ENCODE measurements around the gene CLDN1.
"Not testable (repeated sequence)": the region's sequence is repeated elsewhere in the genome, so short reads cannot be mapped to it uniquely, and the experiment has no call there.

Gene CLDN1

DNA sequence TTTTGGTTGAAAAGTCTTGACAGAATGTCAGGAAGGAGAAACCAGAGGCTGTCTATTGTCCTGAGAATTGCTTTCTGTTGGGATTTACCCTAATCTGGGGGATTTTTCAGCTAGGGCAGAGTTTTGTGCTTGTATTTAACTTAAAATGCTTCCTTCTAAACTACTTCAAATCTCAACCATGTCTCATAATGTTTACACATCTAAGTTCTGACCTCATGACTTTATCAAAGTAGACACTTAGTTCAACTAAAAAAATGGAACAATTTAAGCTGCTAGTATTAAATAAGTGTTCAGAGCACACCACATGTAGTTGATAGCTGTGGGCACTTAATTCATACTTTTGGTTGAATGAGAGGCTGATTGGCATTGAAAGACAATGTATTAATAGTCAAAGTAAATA, 28.2 kb downstream of the CLDN1 start:
- no peak overlapping the region for H3K4me3 Mint-ChIP-seq

DNA sequence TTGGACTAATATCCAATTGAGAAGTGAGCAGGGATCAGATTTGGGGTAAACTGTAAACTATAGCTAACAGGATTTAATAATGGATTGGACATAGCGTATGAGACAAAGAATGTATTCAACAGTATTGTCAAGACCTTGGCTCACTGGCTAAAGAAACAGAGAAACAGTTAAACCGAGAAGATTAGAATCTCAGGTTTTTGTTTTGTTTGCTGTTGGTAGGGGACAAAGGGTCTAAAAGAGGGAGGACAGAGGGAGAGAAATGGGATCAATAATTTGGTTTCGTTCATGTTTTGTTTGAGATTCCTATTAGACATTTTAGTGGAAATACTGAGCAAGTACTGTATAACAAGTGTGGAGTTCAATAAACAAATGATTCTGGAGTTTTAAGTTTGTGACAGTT, 28.6 kb downstream of the CLDN1 start:
- H3K27me3 Mint-ChIP-seq = no peaks in the 10 kb centered on the region
- no peak for ATAC-seq (replicated peaks)
- peaks cover 0 to 4% of the 10 kb centered on the region in 2 donors for H3K36me3 Mint-ChIP-seq
- H3K4me1 Mint-ChIP-seq = no peaks in the 10 kb centered on the region
- no peak overlapping the region for H3K27ac Mint-ChIP-seq
- no peak for DNase-seq
- H3K9me3 Mint-ChIP-seq = peaks cover 9 to 13% of the 10 kb centered on the region in 2 donors
- no peak overlapping the region for H3K4me3 Mint-ChIP-seq

More for the DNA sequence above, 28.2 kb downstream of the CLDN1 start:
- ATAC-seq (replicated peaks) (no peak), DNase-seq (no peak)
- Mint-ChIP-seq H3K27me3 (no peaks in the 10 kb centered on the region), H3K9me3 (peaks cover 8 to 13% of the 10 kb centered on the region in 2 donors), H3K36me3 (peaks cover 0 to 4% of the 10 kb centered on the region in 2 donors), H3K27ac (no peak overlapping the region), H3K4me1 (no peaks in the 10 kb centered on the region)

DNA sequence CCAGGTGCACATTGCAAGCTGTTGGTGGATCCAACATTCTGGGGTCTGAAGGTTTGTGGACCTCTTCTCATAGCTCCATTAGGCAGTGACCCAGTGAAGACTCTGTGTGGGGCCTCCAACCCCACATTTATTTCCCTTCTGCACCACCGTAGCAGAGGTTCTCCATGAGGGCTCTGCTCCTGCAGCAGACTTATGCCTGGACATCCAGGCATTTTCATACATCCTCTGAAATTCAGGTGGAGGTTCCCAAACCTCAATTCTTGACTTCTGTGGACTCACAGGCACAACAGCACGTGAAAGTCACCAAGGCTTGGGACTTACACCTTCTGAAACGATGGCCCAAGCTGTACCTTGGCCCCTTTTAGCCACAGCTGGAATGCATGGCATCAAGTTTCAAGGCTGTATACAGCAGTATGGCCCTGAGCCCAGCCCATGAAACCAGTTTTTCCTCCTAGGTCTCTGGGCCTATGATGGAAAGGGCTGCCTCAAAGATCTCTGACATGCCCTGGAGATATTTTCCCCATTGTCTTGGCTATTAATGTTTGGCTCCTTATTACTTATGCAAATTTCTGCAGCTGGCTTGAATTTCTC, 30.2 kb downstream of the CLDN1 start:
- H3K4me3 Mint-ChIP-seq = no peak overlapping the region
- no peak for ATAC-seq (replicated peaks)
- H3K9me3 Mint-ChIP-seq = peaks cover 11 to 17% of the 10 kb centered on the region in 2 donors
- DNase-seq = no peak
- peaks cover 0 to 4% of the 10 kb centered on the region in 2 donors for H3K36me3 Mint-ChIP-seq
- H3K27ac Mint-ChIP-seq = no peak overlapping the region
- no peaks in the 10 kb centered on the region for H3K4me1 Mint-ChIP-seq
- H3K27me3 Mint-ChIP-seq = no peaks in the 10 kb centered on the region

DNA sequence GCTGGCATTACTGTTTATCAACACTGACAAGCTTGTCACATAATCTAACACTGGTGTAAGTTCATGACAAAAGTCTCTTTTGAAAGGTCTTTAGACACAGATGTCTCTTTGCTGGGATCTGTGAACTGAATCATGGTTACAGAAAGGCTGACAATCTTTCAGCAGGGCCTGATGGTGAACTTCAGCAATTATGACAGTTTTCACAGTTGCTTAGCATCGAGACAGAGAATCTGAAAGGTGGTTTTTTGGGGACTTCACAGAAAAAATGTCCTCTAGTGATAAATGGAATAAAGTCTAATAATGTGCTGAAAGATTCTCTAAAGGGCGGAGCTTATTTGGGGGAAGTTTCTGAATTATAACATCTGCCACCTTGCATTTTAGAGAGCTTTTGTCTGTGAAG, 32.3 kb downstream of the CLDN1 start:
- DNase-seq = no peak
- H3K27ac Mint-ChIP-seq = no peak overlapping the region

DNA sequence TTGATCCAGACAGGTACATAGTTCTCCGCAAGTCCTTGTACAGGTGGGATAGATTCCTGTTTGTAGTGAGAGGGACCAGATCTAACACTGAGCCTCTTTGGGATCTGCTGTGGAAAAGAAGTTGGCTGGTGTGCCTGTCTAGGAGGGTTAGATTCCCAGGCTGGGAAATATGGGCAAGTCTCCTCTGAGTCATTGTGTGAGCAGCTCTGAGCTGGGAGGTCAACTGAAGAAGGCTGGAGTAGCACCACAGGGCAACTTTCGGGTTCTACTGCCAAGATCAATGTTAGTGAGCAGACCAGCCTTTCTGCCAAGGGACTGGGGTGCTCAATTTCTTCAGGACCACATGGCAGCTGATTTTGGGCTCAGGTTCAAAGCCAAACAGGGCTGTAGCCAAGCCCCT, 33.4 kb downstream of the CLDN1 start:
- Mint-ChIP-seq H3K9me3 (peaks cover 21 to 32% of the 10 kb centered on the region in 2 donors), H3K36me3 (peaks cover 0 to 4% of the 10 kb centered on the region in 2 donors), H3K27ac (no peak overlapping the region), H3K27me3 (no peaks in the 10 kb centered on the region), H3K4me1 (no peaks in the 10 kb centered on the region), H3K4me3 (no peak overlapping the region)
- ATAC-seq (replicated peaks) (no peak), DNase-seq (no peak)

More for the DNA sequence above, 32.3 kb downstream of the CLDN1 start:
- no peak for ATAC-seq (replicated peaks)
- Mint-ChIP-seq H3K4me1 (no peaks in the 10 kb centered on the region), H3K9me3 (peaks cover 16 to 26% of the 10 kb centered on the region in 2 donors), H3K4me3 (no peak overlapping the region), H3K27me3 (no peaks in the 10 kb centered on the region), H3K36me3 (peaks cover 0 to 4% of the 10 kb centered on the region in 2 donors)

DNA sequence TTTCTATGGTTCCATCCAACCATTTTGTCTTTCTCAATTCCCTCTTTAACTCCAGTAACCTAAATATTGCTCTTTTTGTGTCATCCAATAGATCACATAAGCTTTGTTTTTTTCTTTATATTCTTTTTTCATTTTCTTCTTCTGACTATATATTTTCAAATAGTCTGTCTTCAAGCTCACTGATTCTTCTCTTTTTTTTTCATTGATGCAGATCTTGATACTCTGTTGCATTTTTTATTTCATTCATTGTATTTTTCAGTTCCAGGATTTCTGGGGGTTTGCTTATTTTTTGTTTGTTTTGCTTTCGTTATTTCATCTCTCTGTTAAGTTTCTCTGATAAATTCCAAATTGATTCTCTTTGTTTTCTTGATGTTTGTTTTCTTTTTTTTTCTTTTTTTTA, 36.2 kb downstream of the CLDN1 start:
- Mint-ChIP-seq H3K27ac (no peak overlapping the region), H3K4me1 (no peaks in the 10 kb centered on the region), H3K27me3 (no peaks in the 10 kb centered on the region), H3K36me3 (no peaks in the 10 kb centered on the region), H3K9me3 (peaks cover 15 to 21% of the 10 kb centered on the region in 2 donors), H3K4me3 (no peak overlapping the region)
- ATAC-seq (replicated peaks) = no peak
- no peak for DNase-seq

DNA sequence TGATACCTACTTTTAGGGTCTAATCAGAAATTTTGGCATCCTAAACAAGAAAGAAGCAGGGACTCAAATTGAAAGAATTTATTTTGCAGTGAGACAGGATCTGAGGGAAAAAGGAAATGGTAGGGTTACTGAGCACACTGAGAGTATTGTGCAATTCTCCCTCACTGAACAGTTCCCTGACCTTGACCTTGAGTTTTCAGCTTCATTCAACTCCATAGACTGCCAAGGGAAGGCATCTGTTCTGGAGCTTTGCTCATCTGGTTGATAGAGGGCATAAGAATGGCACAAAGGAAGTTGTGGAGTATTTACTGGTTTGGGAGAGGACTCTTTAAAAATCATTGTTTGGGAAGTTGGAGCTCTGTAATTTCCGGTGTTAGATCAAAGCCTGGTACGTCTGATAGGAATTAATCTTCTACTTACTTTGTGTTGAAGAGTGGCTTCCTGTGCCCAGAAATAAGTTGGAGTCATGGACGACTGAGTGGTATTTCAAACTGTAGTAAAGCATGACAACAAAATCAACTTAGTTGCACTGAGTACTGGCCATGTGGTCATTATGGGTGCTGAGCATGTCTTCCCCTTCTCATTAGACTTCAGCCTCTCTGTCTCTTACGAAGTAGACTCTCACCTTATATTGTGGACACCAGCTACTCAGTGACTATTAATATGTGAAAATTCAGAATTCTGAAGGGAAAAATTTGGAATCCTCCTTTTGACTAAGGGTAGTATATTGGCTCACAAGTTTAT, 40.8 kb downstream of the CLDN1 start:
- Mint-ChIP-seq H3K4me3 (no peak overlapping the region), H3K9me3 (peaks cover 13 to 15% of the 10 kb centered on the region in 2 donors), H3K27ac (no peak overlapping the region), H3K4me1 (no peaks in the 10 kb centered on the region), H3K36me3 (no peaks in the 10 kb centered on the region), H3K27me3 (no peaks in the 10 kb centered on the region)
- ATAC-seq (replicated peaks) (no peak), DNase-seq (no peak)

DNA sequence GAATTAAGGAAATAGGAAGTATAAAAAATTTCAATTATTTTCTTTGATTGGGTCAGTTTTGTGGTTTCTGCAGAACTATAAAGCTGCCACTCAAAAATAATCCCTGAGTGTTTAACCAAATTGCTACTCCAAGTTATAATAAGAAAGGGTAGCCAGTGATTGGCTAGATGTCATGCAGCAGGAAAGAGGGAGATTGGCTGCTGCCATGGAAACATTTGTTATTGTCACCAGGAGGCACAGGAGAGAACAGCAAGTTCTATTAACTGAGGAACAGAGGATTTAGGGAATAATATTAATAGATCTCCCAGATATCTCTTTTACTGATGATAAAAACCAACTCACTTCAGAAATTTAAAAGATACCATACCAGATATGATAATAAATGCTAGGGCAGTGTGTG, 42.6 kb downstream of the CLDN1 start:
- Mint-ChIP-seq H3K9me3 (peaks cover 4 to 5% of the 10 kb centered on the region in 2 donors), H3K27me3 (no peaks in the 10 kb centered on the region), H3K27ac (no peak overlapping the region), H3K36me3 (no peaks in the 10 kb centered on the region), H3K4me3 (no peak overlapping the region), H3K4me1 (no peaks in the 10 kb centered on the region)
- DNase-seq (no peak), ATAC-seq (replicated peaks) (no peak)

DNA sequence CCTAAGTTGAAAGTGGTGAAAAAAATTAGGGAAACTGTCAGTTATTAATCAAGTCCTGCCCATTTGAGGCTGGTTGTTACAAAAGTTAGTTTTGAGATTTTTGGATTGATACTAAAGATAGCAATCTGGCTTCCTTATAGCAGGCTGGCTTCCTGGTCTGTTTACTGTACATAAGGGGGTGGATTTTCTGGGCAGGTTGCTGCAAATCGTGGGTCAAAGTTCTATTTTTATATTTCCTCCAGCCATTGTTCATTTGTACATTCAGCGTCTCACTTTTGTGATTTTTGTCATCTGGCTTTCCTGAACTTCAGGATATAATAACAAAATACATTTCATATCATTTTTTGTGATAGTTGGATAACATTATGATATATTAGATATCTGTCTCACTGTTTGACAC, 49.5 kb downstream of the CLDN1 start:
- DNase-seq (no peak), ATAC-seq (replicated peaks) (no peak)
- no peaks in the 10 kb centered on the region for H3K36me3 Mint-ChIP-seq
- no peaks in the 10 kb centered on the region for H3K27me3 Mint-ChIP-seq
- H3K27ac Mint-ChIP-seq = no peak overlapping the region
- no peak overlapping the region for H3K4me3 Mint-ChIP-seq
- no peaks in the 10 kb centered on the region for H3K4me1 Mint-ChIP-seq
- H3K9me3 Mint-ChIP-seq = peaks cover 3 to 5% of the 10 kb centered on the region in 2 donors

DNA sequence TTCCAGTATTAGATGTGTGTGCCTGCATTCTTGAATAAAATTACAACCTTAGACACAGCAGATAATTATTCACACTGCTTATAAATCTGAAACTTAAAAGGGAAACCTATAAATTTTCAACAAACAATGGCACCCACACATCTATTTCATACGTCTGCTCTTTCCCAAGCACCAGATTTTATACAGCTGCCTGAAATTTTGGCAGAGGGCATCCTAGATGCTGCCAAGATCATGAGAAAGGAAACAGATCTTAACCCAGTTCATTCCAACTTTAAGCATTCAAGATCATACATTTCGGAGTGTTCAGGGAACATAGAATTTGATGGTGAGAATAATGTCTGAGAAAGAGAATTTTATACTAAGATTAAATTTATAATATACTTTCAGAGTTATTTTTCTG, 53.1 kb downstream of the CLDN1 start:
- DNase-seq (no peak), ATAC-seq (replicated peaks) (no peak)
- no peak overlapping the region for H3K4me3 Mint-ChIP-seq
- peaks cover 3 to 5% of the 10 kb centered on the region in 2 donors for H3K9me3 Mint-ChIP-seq
- H3K36me3 Mint-ChIP-seq = no peaks in the 10 kb centered on the region
- H3K27ac Mint-ChIP-seq = no peak overlapping the region
- no peaks in the 10 kb centered on the region for H3K27me3 Mint-ChIP-seq
- no peaks in the 10 kb centered on the region for H3K4me1 Mint-ChIP-seq

DNA sequence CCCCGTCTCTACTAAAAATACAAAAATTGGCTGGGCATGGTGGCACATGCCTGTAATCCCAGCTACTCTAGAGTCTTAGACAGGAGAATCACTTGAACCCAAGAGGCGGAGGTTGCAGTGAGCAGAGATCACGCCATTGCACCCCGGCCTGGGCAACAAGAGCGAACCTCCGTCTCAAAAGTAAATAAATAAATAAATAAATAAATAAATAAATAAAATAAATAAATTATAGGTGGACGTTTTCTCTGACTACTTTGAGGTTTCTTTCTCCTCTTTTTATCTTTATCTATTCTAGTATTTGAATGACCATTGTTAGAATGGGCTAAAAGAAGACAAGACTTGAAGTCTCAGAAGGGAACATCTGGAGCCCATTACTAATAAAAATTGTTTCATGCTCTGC, 54.8 kb downstream of the CLDN1 start:
- DNase-seq; H3K36me3 Mint-ChIP-seq; H3K4me1 Mint-ChIP-seq; H3K9me3 Mint-ChIP-seq; H3K27me3 Mint-ChIP-seq; H3K4me3 Mint-ChIP-seq; H3K27ac Mint-ChIP-seq; ATAC-seq (replicated peaks): not testable (repeated sequence)

DNA sequence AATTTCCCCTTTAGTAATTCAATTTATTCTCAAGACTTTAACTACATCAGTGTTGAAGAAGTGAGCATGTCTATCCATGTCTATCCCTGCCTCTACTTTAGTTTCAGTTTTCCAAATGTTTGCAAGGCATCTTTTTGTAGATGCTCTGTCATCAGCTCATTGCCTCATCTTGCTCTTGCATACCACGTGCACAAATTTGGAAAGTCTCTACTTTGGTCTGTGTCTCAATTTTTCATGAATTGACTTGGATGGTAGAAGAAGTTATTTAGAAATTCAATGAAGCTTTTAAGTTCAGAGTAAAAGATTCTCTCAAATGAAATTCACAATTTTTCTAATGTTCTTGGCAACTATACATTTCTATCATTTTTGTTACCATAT, 55.3 kb downstream of the CLDN1 start:
- H3K9me3 Mint-ChIP-seq = peaks cover 3 to 5% of the 10 kb centered on the region in 2 donors
- ATAC-seq (replicated peaks) (no peak), DNase-seq (no peak)
- no peaks in the 10 kb centered on the region for H3K36me3 Mint-ChIP-seq
- no peak overlapping the region for H3K4me3 Mint-ChIP-seq
- no peaks in the 10 kb centered on the region for H3K27me3 Mint-ChIP-seq
- H3K4me1 Mint-ChIP-seq = no peaks in the 10 kb centered on the region
- no peak overlapping the region for H3K27ac Mint-ChIP-seq

DNA sequence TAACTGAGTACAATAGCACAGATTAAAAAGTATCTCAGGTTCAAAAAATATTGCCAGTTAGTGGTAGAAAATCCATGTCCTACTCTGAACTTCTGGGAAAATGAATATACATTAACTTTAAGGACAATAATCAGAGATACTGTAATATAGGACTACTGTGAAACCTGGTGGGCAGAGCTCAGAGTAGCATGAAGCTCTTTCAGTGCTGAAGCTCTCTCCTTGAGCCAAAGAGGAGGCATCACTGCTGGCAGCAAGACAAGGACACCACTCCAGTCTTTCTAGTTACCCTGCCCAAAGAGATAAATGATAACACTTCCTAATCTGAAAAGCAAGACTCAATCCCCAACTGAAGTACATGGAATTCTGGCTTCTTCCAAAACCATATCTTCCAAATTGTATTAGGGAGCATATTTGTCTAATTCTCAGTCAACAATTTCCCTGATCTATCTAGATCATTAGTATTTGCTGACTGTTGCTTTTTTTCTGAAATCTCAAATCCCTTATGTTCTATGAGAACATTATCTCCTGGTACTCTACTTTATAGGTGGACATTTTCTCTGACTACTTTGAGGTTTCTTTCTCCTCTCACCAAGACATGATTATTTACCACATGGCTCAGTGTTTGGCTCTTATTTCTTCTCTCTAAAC, 55.9 kb downstream of the CLDN1 start:
- H3K9me3 Mint-ChIP-seq = peaks cover 5% of the 10 kb centered on the region in 2 donors
- H3K27ac Mint-ChIP-seq = no peak overlapping the region
- H3K4me1 Mint-ChIP-seq = no peaks in the 10 kb centered on the region
- no peak overlapping the region for H3K4me3 Mint-ChIP-seq
- ATAC-seq (replicated peaks) = no peak
- DNase-seq = no peak
- no peaks in the 10 kb centered on the region for H3K36me3 Mint-ChIP-seq
- H3K27me3 Mint-ChIP-seq = no peaks in the 10 kb centered on the region

DNA sequence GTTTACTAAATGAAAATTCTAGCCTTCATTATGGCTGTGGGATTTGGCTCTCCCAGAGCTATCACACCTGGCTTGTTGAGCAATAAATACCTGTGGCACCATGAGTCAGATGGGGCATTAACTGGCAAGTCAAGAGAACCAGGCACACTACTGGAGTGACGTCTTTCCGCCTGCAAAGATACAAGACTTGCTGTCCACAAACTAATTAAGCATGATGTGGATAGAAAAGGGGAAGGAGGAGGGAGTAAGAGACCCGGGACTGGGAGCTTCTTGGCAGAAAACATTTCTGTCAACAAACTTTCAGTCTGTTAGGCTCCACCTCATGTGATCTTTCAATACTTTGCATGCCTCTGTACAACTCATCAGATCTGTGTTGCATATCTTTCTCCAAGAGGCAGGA, 56.5 kb downstream of the CLDN1 start:
- Mint-ChIP-seq H3K4me1 (no peaks in the 10 kb centered on the region), H3K4me3 (no peak overlapping the region), H3K27ac (no peak overlapping the region), H3K36me3 (no peaks in the 10 kb centered on the region), H3K9me3 (peaks cover 5% of the 10 kb centered on the region in 2 donors), H3K27me3 (no peaks in the 10 kb centered on the region)
- DNase-seq (no peak), ATAC-seq (replicated peaks) (no peak)

DNA sequence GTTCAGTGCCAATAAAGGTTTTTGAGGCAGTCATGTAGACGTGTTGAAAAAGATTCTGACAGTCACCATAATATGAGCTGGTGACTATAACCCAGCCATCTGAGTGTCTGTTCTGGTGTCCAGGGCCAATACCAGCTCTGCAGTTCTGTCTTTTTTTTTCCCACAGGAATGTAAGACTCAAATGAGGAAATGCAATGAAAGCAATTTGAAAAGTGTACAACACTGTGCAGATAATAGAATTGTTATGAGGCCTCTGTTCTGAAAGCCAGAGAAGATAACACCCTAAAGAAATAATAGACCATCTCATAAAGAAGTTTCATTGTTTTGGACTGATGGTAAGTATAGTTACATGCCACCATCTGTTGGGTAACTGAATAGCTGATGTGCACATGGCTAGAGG, 57.1 kb downstream of the CLDN1 start:
- Mint-ChIP-seq H3K4me1 (no peaks in the 10 kb centered on the region), H3K27me3 (no peaks in the 10 kb centered on the region), H3K27ac (no peak overlapping the region), H3K9me3 (peaks cover 5% of the 10 kb centered on the region in 2 donors), H3K36me3 (no peaks in the 10 kb centered on the region), H3K4me3 (no peak overlapping the region)
- DNase-seq = no peak
- ATAC-seq (replicated peaks) = no peak
